H9 (cell line): ENCODE data around the gene PLXNA1. TPM values are rescaled to one million over a fixed set of nuclear protein-coding genes. Genes with fewer than 3 reads are reported as not detected.

ENCODE experiments used
- DNase-seq: peaks from one replicate; pipeline ENCODE4 v3.0.0-alpha.2; 2017
- H2AFZ ChIP-seq: one replicate; pipeline ENCODE4 v1.6.1; 2013; ENCODE audit warnings: mild to moderate bottlenecking, low read length, control low read depth, moderate library complexity
- H2AK5ac ChIP-seq: 2 replicates; pipeline ENCODE4 v1.6.1; 2013; ENCODE audit warnings: low read length, control low read depth, mixed read lengths; ENCODE audit not compliant: insufficient read length
- H2BK120ac ChIP-seq: one replicate; pipeline ENCODE4 v1.6.1; 2013; ENCODE audit warnings: low read depth, mild to moderate bottlenecking, low read length, control low read depth, inconsistent platforms; ENCODE audit not compliant: poor library complexity, severe bottlenecking
- H2BK12ac ChIP-seq: 2 replicates; pipeline ENCODE4 v1.6.1; 2013; ENCODE audit warnings: low read length, control low read depth, mixed read lengths, low read depth; ENCODE audit not compliant: insufficient read length
- H2BK15ac ChIP-seq: 2 replicates; pipeline ENCODE4 v1.6.1; 2013; ENCODE audit warnings: low read depth, low read length, control low read depth
- H2BK20ac ChIP-seq: one replicate; pipeline ENCODE4 v1.6.1; 2013; ENCODE audit warnings: low read depth, mild to moderate bottlenecking, low read length, control low read depth, inconsistent platforms; ENCODE audit not compliant: poor library complexity, severe bottlenecking
- H2BK5ac ChIP-seq: 2 replicates; pipeline ENCODE4 v1.6.1; 2013; ENCODE audit warnings: low read length, control low read depth, mixed read lengths; ENCODE audit not compliant: insufficient read length
- H3K14ac ChIP-seq: 2 replicates; pipeline ENCODE4 v1.6.1; 2013; ENCODE audit warnings: low read length, control low read depth; ENCODE audit not compliant: insufficient read depth
- H3K18ac ChIP-seq: 2 replicates; pipeline ENCODE4 v1.6.1; 2013; ENCODE audit warnings: low read depth, mild to moderate bottlenecking, mixed read lengths, low read length, control low read depth; ENCODE audit not compliant: insufficient read length
- H3K23ac ChIP-seq: 2 replicates; pipeline ENCODE4 v1.6.1; 2013; ENCODE audit warnings: low read length, control low read depth, mixed read lengths, low read depth; ENCODE audit not compliant: insufficient read length
- H3K23me2 ChIP-seq: 2 replicates; pipeline ENCODE4 v1.6.1; 2013; ENCODE audit warnings: low read depth, mild to moderate bottlenecking, mixed read lengths, low read length, control low read depth; ENCODE audit not compliant: insufficient read length, poor library complexity, severe bottlenecking
- H3K27ac ChIP-seq: 2 replicates; pipeline ENCODE4 v1.5.1; 2013; ENCODE audit warnings: low read length, control low read depth, mixed read lengths, low read depth; ENCODE audit not compliant: insufficient read length
- H3K27me3 ChIP-seq: 2 replicates; pipeline ENCODE4 v1.6.1; 2013; ENCODE audit warnings: low read length, control low read depth, inconsistent platforms; ENCODE audit not compliant: insufficient read depth
- H3K4ac ChIP-seq: 2 replicates; pipeline ENCODE4 v1.6.1; 2013; ENCODE audit warnings: low read depth, mild to moderate bottlenecking, control low read depth, inconsistent platforms, low read length, moderate library complexity
- H3K4me1 ChIP-seq: 2 replicates; pipeline ENCODE4 v1.6.1; 2013; ENCODE audit warnings: low read length, control low read depth, inconsistent platforms; ENCODE audit not compliant: insufficient read depth
- H3K4me2 ChIP-seq: 2 replicates; pipeline ENCODE4 v1.6.1; 2013; ENCODE audit warnings: low read length, control low read depth, mixed read lengths; ENCODE audit not compliant: insufficient read length, insufficient read depth
- H3K56ac ChIP-seq: 2 replicates; pipeline ENCODE4 v1.6.1; 2013; ENCODE audit warnings: low read depth, mild to moderate bottlenecking, mixed read lengths, low read length, control low read depth; ENCODE audit not compliant: insufficient read length
- H3K79me1 ChIP-seq: 2 replicates; pipeline ENCODE4 v1.6.1; 2013; ENCODE audit warnings: low read depth, mild to moderate bottlenecking, moderate library complexity, low read length, control low read depth, inconsistent platforms; ENCODE audit not compliant: insufficient read depth, poor library complexity, severe bottlenecking
- H3K79me2 ChIP-seq: 2 replicates; pipeline ENCODE4 v1.6.1; 2013; ENCODE audit warnings: low read length, control low read depth, inconsistent platforms; ENCODE audit not compliant: insufficient read depth
- H3K9ac ChIP-seq: 2 replicates; pipeline ENCODE4 v1.6.1; 2013; ENCODE audit warnings: low read length, control low read depth, mixed read lengths; ENCODE audit not compliant: insufficient read length; ENCODE audit errors: extremely low read depth
- H3K9me3 ChIP-seq: one replicate; pipeline ENCODE4 v1.6.1; 2013; ENCODE audit warnings: low read depth, low read length, inconsistent platforms; ENCODE audit not compliant: control insufficient read depth
- H3T11ph ChIP-seq: one replicate; pipeline ENCODE4 v1.6.1; 2013; ENCODE audit warnings: mild to moderate bottlenecking, low read length, control low read depth, inconsistent platforms
- H4K20me1 ChIP-seq: one replicate; pipeline ENCODE4 v1.6.1; 2013; ENCODE audit not compliant: control insufficient read depth, insufficient read length, insufficient read depth
- H4K5ac ChIP-seq: 2 replicates; pipeline ENCODE4 v1.6.1; 2013; ENCODE audit warnings: low read depth, mild to moderate bottlenecking, mixed read lengths, low read length, control low read depth; ENCODE audit not compliant: insufficient read length
- H4K8ac ChIP-seq: replicated peaks from 2 replicates; pipeline ENCODE4 v1.6.1; 2013; ENCODE audit warnings: low read length, control low read depth, mixed read lengths, low read depth; ENCODE audit not compliant: insufficient read length
- H4K91ac ChIP-seq: 2 replicates; pipeline ENCODE4 v1.6.1; 2013; ENCODE audit warnings: low read depth, mild to moderate bottlenecking, moderate library complexity, mixed read lengths, low read length, control low read depth; ENCODE audit not compliant: insufficient read length
- H3K27ac Mint-ChIP-seq, 3 experiments: 2 replicates in 2 of 3; 3 replicates in 1 of 3; pipeline ENCODE4 v1.8.0; 2020 to 2021; ENCODE audit warnings: mixed read lengths in 3 of 3, mild to moderate bottlenecking in 1 of 3, moderate library complexity in 1 of 3
- H3K27me3 Mint-ChIP-seq: 2 replicates; pipeline ENCODE4 v1.8.0; 2021; ENCODE audit warnings: low read depth, mild to moderate bottlenecking, moderate library complexity, mixed read lengths
- H3K36me3 Mint-ChIP-seq, 3 experiments: 2 replicates in 2 of 3; 3 replicates in 1 of 3; pipeline ENCODE4 v1.8.0; 2020 to 2021; ENCODE audit warnings: low read depth in 3 of 3, mixed read lengths in 3 of 3; ENCODE audit not compliant: insufficient read depth in 1 of 3
- H3K4me1 Mint-ChIP-seq, 2 experiments: 2 replicates each; pipeline ENCODE4 v1.8.0; 2020; ENCODE audit warnings: mixed read lengths in 2 of 2
- H3K4me3 Mint-ChIP-seq, 2 experiments: 2 replicates in 1 of 2; 3 replicates in 1 of 2; pipeline ENCODE4 v1.8.0; 2020 to 2021; ENCODE audit warnings: mild to moderate bottlenecking in 2 of 2, mixed read lengths in 2 of 2, moderate library complexity in 1 of 2
- H3K9me3 Mint-ChIP-seq, 2 experiments: 2 replicates in 1 of 2; 3 replicates in 1 of 2; pipeline ENCODE4 v1.8.0; 2020; ENCODE audit warnings: mild to moderate bottlenecking in 2 of 2, mixed read lengths in 2 of 2, moderate library complexity in 1 of 2
- CTCF ChIP-seq: fragments of 200-600 bp; sonication (generic); conservative IDR thresholded peaks from 3 replicates; pipeline ENCODE4 v1.8.0; 2021; ENCODE audit warnings: antibody characterized with exemption, mild to moderate bottlenecking
- WGBS: extraction: QIAGEN DNeasy Blood & Tissue Kit; methylation state at CpG from one replicate; pipeline ENCODE4 v1.1.7; 2013; ENCODE audit warnings: missing lambda C conversion rate, low lambda C conversion rate, mixed read lengths; ENCODE audit not compliant: insufficient read length; ENCODE audit errors: extremely low coverage; 5-methylcytosine and 5-hydroxymethylcytosine counted together
- total RNA-seq: library from RNA; stranded (reverse); gene quantifications from 2 replicates; pipeline ENCODE4 v1.2.1, GENCODE V29; 2021

PLXNA1 gene
- total RNA-seq, 1 experiment from 2014 or later: 42.1 TPM

GRCh38 chr3:126960604-126960995 lies 22.3 kb upstream of the PLXNA1 start:
- Histone ChIP-seq H3K56ac (no peak overlapping the region), H3T11ph (no peak overlapping the region), H3K27ac (no peak overlapping the region), H3K4ac (no peak overlapping the region), H3K4me1 (no peaks in the 10 kb centered on the region), H3K14ac (no peak overlapping the region), H3K79me1 (no peaks in the 10 kb centered on the region), H2BK120ac (no peak overlapping the region), H3K23ac (no peak overlapping the region), H3K79me2 (no peaks in the 10 kb centered on the region), H3K27me3 (no peaks in the 10 kb centered on the region), H3K4me2 (no peak overlapping the region), H2BK20ac (no peak overlapping the region), H4K20me1 (no peaks in the 10 kb centered on the region), H4K91ac (no peak overlapping the region), H3K9ac (no peak overlapping the region), H2AFZ (no peak overlapping the region), H3K23me2 (no peaks in the 10 kb centered on the region), H2BK5ac (no peak overlapping the region), H2BK15ac (no peak overlapping the region), H3K9me3 (no peaks in the 10 kb centered on the region), H2BK12ac (no peak overlapping the region), H4K8ac (no peak overlapping the region), H2AK5ac (no peak overlapping the region), H3K18ac (no peak overlapping the region), H4K5ac (no peak overlapping the region)
- whole genome bisulfite sequencing: no CpG with 5 or more reads among the region's 17 CpGs
- no peak for TF ChIP-seq CTCF
- Mint-ChIP-seq H3K36me3 (no peaks in the 10 kb centered on the region; a peak in 1 of 7 replicates), H3K4me3 (no peak overlapping the region), H3K9me3 (no peaks in the 10 kb centered on the region), H3K27me3 (no peaks in the 10 kb centered on the region), H3K4me1 (peaks cover 22 to 23% of the 10 kb centered on the region in 2 experiments), H3K27ac (peak overlapping the region; percentile 88 to 96 (median 95); a peak in 5 of 7 replicates)
- DNase-seq: no peak
